MG63 (cell line): ENCODE measurements around the gene SUSD3. TPM values are rescaled to one million over a fixed set of nuclear protein-coding genes. Genes with fewer than 3 reads are reported as not detected.
"Not testable (repeated sequence)": the region's sequence is repeated elsewhere in the genome, so short reads cannot be mapped to it uniquely, and the experiment has no call there.

Experiments
- DNase-seq: peaks from one replicate; pipeline ENCODE4 v3.0.0-alpha.2; 2020
- H3K27me3 ChIP-seq: fragments of 250-450 bp; sonication (Bioruptor Pico); 2 replicates; pipeline ENCODE4 v1.5.1; 2020; ENCODE audit warnings: mild to moderate bottlenecking, moderate library complexity
- H3K36me3 ChIP-seq: fragments of 250-450 bp; sonication (Bioruptor Pico); 2 replicates; pipeline ENCODE4 v1.5.1; 2020; ENCODE audit warnings: mild to moderate bottlenecking, moderate library complexity
- H3K4me3 ChIP-seq: fragments of 250-450 bp; sonication (Bioruptor Pico); 2 replicates; pipeline ENCODE4 v1.5.1; 2020; ENCODE audit warnings: mild to moderate bottlenecking, moderate library complexity
- H3K9me3 ChIP-seq: fragments of 250-450 bp; sonication (Bioruptor Pico); 2 replicates; pipeline ENCODE4 v1.5.1; 2020; ENCODE audit warnings: mild to moderate bottlenecking, moderate library complexity
- total RNA-seq: library from RNA; depleted of rRNA; stranded (reverse); fragments of >200 nt; shearing (Covaris generic); gene quantifications from 2 replicates; pipeline ENCODE4 v1.2.3, GENCODE V29; 2014; ENCODE audit warnings: low replicate concordance

Gene SUSD3
- total RNA-seq, 1 experiment from 2014 or later = 0.40 TPM

DNA sequence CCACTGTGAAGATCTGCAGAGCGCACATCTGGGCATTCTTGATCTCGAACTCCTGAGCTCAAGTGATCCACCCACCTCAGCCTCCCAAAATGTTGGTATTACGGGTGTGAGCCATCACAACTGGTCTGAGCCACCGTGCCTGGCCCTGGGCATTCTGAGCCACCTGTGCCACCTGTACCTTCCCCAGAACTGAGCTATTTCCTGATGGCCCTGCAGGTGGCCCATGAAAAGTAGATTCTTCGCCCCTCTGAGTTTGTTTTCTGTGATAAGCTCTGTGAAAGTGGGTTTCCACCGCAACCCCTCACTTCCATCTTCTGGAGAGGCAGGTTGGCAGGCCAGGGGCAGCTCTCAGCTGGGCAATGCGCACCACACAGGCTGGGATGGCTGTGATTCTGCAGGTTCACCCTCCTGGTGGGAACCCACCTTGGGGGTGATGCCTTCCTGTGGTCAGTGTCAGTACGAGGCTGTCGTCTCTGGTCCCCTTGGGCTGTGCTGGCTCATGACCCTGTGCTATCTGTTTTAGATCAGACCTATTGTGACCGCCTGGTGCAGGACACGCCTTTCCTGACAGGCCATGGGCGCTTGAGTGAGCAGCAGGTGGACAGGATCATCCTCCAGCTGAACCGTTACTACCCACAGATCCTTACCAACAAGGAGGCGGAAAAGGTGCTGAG, 48.8 kb downstream of the SUSD3 start:
- Histone ChIP-seq H3K9me3 (no peaks in the 10 kb centered on the region), H3K4me3 (no peak overlapping the region), H3K36me3 (peaks cover 19% of the 10 kb centered on the region), H3K27me3 (no peaks in the 10 kb centered on the region)
- DNase-seq = no peak

- DNase-seq = no peak
- no peaks in the 10 kb centered on the region for H3K27me3 ChIP-seq
- no peak overlapping the region for H3K4me3 ChIP-seq
- H3K9me3 ChIP-seq = no peaks in the 10 kb centered on the region
- peaks cover 19% of the 10 kb centered on the region for H3K36me3 ChIP-seq
These were observed 49.3 kb downstream of the SUSD3 start for GRCh38 chr9:93107825-93108161.

GRCh38 chr9:93108291-93109041, 50.0 kb downstream of the SUSD3 start:
- H3K27me3 ChIP-seq = no peaks in the 10 kb centered on the region

DNA sequence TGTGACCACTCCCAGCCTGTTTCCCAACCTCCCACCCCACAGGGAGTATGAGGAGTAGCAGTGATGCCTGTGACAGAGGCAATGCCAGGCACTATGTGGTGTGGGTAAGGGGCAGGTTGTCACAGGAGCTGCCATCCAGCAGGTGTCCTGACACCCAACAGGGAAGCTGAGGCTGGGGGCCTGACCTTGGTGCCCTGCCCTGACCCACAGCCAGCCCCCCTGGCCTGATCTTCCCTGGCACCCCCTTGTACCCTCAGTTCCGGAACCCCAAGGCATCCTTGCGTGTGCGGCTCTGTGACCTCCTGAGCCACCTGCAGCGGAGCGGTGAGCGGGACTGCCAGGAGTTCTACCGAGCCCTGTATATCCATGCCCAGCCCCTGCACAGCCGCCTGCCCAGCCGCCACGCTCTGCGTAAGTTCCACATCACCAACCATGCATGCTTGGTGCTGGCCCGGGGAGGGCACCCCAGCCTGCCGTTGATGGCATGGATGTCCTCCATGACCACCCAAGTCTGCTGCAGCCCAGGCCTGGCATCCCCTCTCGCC, 51.9 kb downstream of the SUSD3 start:
- no peak for DNase-seq
- Histone ChIP-seq H3K9me3 (no peaks in the 10 kb centered on the region), H3K4me3 (no peak overlapping the region), H3K36me3 (peaks cover 15% of the 10 kb centered on the region), H3K27me3 (no peaks in the 10 kb centered on the region)

More at GRCh38 chr9:93108291-93109041, 50.0 kb downstream of the SUSD3 start:
- DNase-seq = no peak
- Histone ChIP-seq H3K9me3 (no peaks in the 10 kb centered on the region), H3K4me3 (no peak overlapping the region), H3K36me3 (peaks cover 19% of the 10 kb centered on the region)

GRCh38 chr9:93111001-93111370, 52.5 kb downstream of the SUSD3 start:
- no peaks in the 10 kb centered on the region for H3K9me3 ChIP-seq
- no peak overlapping the region for H3K4me3 ChIP-seq
- no peaks in the 10 kb centered on the region for H3K27me3 ChIP-seq
- H3K36me3 ChIP-seq = peaks cover 15% of the 10 kb centered on the region
- no peak for DNase-seq

- no peak overlapping the region for H3K4me3 ChIP-seq
- no peaks in the 10 kb centered on the region for H3K9me3 ChIP-seq
- DNase-seq = no peak
- no peaks in the 10 kb centered on the region for H3K27me3 ChIP-seq
- H3K36me3 ChIP-seq = peaks cover 15% of the 10 kb centered on the region
These were observed 53.0 kb downstream of the SUSD3 start for GRCh38 chr9:93111371-93112115.

GRCh38 chr9:93112116-93112863, 53.8 kb downstream of the SUSD3 start:
- Histone ChIP-seq H3K27me3 (no peaks in the 10 kb centered on the region), H3K4me3 (no peak overlapping the region), H3K9me3 (no peaks in the 10 kb centered on the region), H3K36me3 (peaks cover 15% of the 10 kb centered on the region)
- no peak for DNase-seq

- H3K4me3 ChIP-seq = no peak overlapping the region
- DNase-seq = no peak
- H3K36me3 ChIP-seq = peaks cover 15% of the 10 kb centered on the region
- H3K9me3 ChIP-seq = no peaks in the 10 kb centered on the region
- no peaks in the 10 kb centered on the region for H3K27me3 ChIP-seq
These were observed 54.4 kb downstream of the SUSD3 start for GRCh38 chr9:93112864-93113389.

DNA sequence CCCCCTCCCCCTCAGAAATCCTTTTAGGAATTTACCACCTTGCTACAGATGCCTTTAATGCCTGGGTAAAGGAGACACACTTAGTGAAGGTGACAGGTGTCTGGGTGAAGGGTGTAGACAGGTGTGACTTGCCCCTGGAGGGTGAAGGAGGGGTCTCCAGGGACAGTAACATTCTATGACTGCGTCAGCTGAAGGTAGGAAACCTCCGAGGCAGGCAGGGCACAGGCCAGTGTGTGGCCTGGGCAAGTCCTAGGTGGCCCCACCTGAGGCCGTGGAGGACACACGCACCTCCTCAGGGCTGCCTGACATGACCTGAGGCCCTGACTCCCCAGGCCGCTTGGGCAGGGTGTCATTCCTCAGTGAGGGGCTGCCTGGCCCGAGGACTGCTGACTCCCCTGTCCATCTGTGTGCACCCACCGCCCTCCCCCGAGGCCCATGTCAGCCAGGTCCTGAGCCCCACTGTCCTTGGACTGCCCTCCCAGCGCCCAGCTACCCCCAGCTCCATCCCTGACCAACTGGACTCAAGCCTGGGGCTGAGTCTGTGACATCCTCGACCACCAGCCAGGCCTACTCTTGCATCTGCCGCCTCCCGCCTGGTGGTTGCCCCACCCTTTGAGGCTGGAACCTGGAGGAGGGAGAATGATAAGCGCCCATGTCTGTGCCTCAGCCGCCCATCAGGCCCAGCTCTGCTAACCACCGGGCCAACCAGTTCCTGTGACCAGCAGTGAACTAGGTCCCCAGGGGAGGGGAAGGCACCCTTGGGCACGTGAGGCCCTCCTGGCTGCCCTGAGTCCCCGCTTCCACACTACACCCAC, 55.9 kb downstream of the SUSD3 start:
- Histone ChIP-seq H3K4me3 (no peak overlapping the region), H3K36me3 (peaks cover 11% of the 10 kb centered on the region), H3K27me3 (no peaks in the 10 kb centered on the region), H3K9me3 (no peaks in the 10 kb centered on the region)
- no peak for DNase-seq

DNA sequence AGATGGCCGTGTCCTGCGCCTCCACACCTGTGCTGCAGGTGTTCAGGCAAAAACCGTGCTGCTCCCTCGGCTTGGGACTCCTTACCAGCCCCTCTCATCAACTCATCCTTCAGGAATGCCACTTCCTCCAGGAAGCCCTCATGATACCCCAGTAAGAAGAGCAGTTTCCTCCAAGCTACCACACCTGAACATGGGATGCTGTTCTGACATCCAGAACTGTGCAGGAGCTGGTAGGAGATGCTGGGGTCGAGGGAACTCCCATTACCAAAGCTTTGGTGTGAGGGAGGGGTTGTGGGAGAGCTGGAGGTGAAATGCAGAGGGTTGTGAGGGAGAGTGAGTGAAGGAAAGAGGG, 56.5 kb downstream of the SUSD3 start:
- Histone ChIP-seq H3K9me3 (no peaks in the 10 kb centered on the region), H3K4me3 (no peak overlapping the region), H3K36me3 (peaks cover 6% of the 10 kb centered on the region; the same call in 1 of the 2 replicates), H3K27me3 (no peaks in the 10 kb centered on the region)
- DNase-seq = no peak

GRCh38 chr9:93115486-93116071, 57.1 kb downstream of the SUSD3 start:
- Histone ChIP-seq H3K27me3 (no peaks in the 10 kb centered on the region), H3K9me3 (no peaks in the 10 kb centered on the region), H3K36me3 (peaks cover 8% of the 10 kb centered on the region), H3K4me3 (no peak overlapping the region)
- no peak for DNase-seq

- Histone ChIP-seq H3K27me3 (no peaks in the 10 kb centered on the region), H3K36me3 (peaks cover 2% of the 10 kb centered on the region), H3K4me3 (no peak overlapping the region), H3K9me3 (no peaks in the 10 kb centered on the region)
- no peak for DNase-seq
These were observed 57.8 kb downstream of the SUSD3 start for GRCh38 chr9:93116072-93116961.

GRCh38 chr9:93117521-93117920, 59.0 kb downstream of the SUSD3 start:
- not testable (repeated sequence) for H3K4me3 ChIP-seq, DNase-seq, H3K36me3 ChIP-seq, H3K27me3 ChIP-seq, H3K9me3 ChIP-seq

- Histone ChIP-seq H3K4me3 (no peak overlapping the region), H3K9me3 (no peaks in the 10 kb centered on the region), H3K36me3 (peaks cover 2% of the 10 kb centered on the region; the same call in 1 of the 2 replicates), H3K27me3 (no peaks in the 10 kb centered on the region)
- DNase-seq = no peak
These were observed 59.7 kb downstream of the SUSD3 start for GRCh38 chr9:93117924-93118862.
